SJCRH30 (cell line): Measurements from ENCODE around the gene NAPA. TPM values are rescaled to one million over a fixed set of nuclear protein-coding genes. Genes with fewer than 3 reads are reported as not detected.
A peak's percentile ranks its signal among the peaks of the same experiment; 100 is the strongest.

Source experiments
- DNase-seq, 2 experiments: peaks; one replicate each; pipeline ENCODE4 v3.0.0-alpha.2; 2015 to 2020
- H3K27ac ChIP-seq: fragments of 250-450 bp; sonication (Bioruptor Pico); 2 replicates; pipeline ENCODE4 v1.5.1; 2020; ENCODE audit warnings: mild to moderate bottlenecking, moderate library complexity
- H3K27me3 ChIP-seq: fragments of 250-450 bp; sonication (Bioruptor Pico); 2 replicates; pipeline ENCODE4 v1.5.1; 2020; ENCODE audit warnings: mild to moderate bottlenecking, moderate library complexity
- H3K36me3 ChIP-seq: fragments of 250-450 bp; sonication (Bioruptor Pico); 2 replicates; pipeline ENCODE4 v1.5.1; 2020; ENCODE audit warnings: mild to moderate bottlenecking, moderate library complexity
- H3K4me1 ChIP-seq: fragments of 250-450 bp; sonication (Bioruptor Pico); 2 replicates; pipeline ENCODE4 v1.5.1; 2020; ENCODE audit warnings: mild to moderate bottlenecking, moderate library complexity
- H3K4me3 ChIP-seq: fragments of 250-450 bp; sonication (Bioruptor Pico); 2 replicates; pipeline ENCODE4 v1.5.1; 2020; ENCODE audit warnings: mild to moderate bottlenecking, moderate library complexity
- H3K9me3 ChIP-seq: fragments of 250-450 bp; sonication (Bioruptor Pico); replicated peaks from 2 replicates; pipeline ENCODE4 v1.5.1; 2020; ENCODE audit warnings: mild to moderate bottlenecking, moderate library complexity
- total RNA-seq: library from RNA; depleted of rRNA; stranded (reverse); fragments of >200 nt; shearing (Covaris generic); gene quantifications from 2 replicates; pipeline ENCODE4 v1.2.3, GENCODE V29; 2014; rRNA removed

NAPA gene
- 71.5 and 77.0 TPM in 2 replicates for total RNA-seq

DNA sequence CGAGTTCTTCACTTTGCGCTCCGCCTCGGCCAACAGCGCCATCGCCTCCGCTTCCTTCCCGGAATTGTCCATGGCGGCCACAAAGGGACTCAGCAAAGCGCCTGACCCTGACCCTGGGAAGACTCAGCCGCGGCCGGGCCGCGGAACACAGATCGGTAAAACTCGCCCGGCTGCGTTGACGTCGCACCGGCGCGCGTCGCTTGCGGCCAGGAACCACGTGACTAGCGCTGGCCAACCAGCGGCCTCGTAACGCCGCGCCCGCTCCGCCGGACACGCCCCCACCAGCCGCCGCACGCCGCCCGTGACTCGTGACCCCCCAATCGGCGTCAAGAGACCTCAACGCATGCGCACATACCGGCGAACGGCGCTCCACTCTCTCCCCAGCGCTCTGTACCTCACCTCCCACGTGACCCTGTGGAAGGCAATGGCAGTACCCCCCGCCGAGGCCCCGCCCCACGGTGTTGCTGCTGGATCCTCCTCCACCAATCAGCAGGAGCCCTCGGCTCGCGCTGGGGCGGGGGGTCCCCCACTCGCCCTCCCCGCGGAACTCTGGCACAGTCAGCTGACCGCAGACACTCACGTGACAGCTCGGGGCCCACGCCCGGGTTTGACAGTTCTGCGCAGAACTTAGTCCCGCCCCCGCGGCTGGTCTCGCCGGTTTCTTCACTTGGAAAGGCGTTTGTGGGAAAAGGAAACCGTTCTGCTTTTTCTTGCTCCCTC is at the start of gene NAPA:
Gene NAPA (minus strand): TSS at position 195 of the 720 bp plus-strand sequence. CDS start 123 bp downstream, at position 72.
- DNase-seq = peak; percentile 100
- Histone ChIP-seq H3K9me3 (no peaks in the 10 kb centered on the region), H3K27me3 (no peaks in the 10 kb centered on the region), H3K27ac (peak within 1 kb of the TSS; percentile 40), H3K36me3 (no peaks in the 10 kb centered on the region), H3K4me1 (peaks cover 44% of the 10 kb centered on the region), H3K4me3 (peak within 1 kb of the TSS; percentile 79)

DNA sequence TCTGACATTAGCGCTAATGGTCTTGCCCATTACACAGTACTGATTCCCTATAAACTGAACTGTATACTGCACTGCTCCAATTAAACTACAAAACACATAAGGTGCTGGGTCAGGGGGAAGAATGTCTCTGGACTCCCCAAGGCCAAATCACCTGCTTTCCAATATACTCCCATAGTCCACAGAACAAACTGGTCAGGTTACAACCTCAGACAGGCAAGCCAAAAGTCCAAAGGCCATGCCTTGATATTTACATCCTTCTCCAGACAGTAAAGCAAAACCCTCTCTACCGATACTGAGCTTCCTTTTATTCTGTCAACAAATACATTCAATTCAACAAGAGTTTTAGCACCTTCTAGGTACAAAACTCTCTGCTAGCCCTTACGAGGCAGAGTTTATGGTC is 49.2 kb upstream of the NAPA start:
- Histone ChIP-seq H3K4me3 (no peak overlapping the region), H3K9me3 (no peaks in the 10 kb centered on the region), H3K27ac (no peak overlapping the region), H3K4me1 (no peaks in the 10 kb centered on the region), H3K27me3 (no peaks in the 10 kb centered on the region), H3K36me3 (no peaks in the 10 kb centered on the region)
- no peak for DNase-seq

DNA sequence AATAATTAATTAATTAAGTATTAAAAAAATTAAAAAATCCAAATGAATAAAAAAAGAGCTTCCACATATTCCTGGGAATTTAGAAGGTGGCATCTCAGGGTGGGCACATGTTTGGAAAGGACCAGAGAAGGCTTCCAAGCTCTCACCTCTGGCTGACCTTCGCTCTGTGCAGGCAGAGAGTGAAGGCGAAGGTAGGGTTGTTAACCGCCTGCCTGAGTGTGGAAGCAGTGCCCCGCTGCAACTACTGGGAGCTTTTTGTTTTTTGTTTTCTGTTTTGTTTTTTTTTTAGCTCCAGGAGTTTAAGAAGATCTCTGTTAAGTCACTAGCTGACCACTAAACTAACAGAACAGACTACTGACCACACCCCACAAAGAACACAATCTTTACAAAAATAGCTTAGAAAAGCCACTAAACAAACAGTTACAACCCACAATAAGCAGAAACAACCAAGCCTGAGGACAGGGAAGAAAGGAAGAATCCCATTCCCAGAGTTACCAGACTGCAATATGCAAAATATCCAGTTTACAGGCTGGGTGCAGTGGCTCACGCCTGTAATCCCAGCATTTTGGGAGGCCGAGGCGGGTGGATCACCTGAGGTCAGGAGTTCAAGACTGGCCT is 46.7 kb upstream of the NAPA start:
- Histone ChIP-seq H3K36me3 (no peaks in the 10 kb centered on the region), H3K27me3 (no peaks in the 10 kb centered on the region), H3K4me3 (no peak overlapping the region), H3K27ac (no peak overlapping the region), H3K4me1 (no peaks in the 10 kb centered on the region), H3K9me3 (no peaks in the 10 kb centered on the region)
- DNase-seq = no peak

DNA sequence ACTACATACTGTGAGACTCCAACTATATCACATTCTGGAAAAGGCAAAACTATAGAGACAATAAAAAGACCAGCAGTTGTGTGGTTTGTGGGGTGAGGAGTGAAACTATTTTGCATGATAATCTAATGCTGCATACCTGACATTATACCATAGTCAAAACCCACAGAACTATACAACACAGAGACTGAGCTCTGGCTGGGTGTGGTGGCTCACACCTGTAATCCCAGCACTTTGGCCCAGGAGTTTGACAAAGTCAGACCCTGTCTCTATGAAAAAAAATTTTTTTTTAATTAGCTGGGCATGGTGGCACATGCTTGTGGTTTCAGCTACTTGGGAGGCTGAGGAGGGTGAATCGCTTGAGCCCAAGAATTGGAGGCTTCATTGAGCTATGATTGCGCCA is 46.1 kb upstream of the NAPA start:
- Histone ChIP-seq H3K4me3 (no peak overlapping the region), H3K4me1 (no peaks in the 10 kb centered on the region), H3K36me3 (no peaks in the 10 kb centered on the region), H3K27ac (no peak overlapping the region), H3K27me3 (no peaks in the 10 kb centered on the region), H3K9me3 (no peaks in the 10 kb centered on the region)
- no peak for DNase-seq

DNA sequence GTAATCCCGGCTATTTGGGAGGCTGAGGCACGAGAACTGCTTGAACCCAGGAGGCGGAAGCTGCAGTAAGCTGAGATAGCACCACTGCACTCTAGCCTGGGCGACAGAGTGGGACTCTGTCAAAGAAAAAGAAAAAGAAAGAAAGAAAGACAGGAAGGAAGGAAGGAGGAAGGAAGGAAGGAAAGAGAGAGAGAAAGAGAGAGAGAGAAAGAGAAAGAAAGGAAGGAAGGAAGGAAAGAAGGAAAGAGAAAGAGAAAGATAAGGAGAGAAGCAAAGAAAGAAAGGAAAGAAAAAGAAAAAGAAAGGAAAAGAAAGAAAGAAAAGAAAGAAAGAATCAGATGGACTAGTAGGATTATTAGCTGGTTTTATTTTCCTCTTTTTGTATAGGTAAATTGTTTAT is 35.3 kb upstream of the NAPA start:
- H3K36me3 ChIP-seq = no peaks in the 10 kb centered on the region
- no peak overlapping the region for H3K27ac ChIP-seq
- no peak overlapping the region for H3K4me3 ChIP-seq
- no peaks in the 10 kb centered on the region for H3K9me3 ChIP-seq
- H3K27me3 ChIP-seq = peaks cover 5% of the 10 kb centered on the region
- DNase-seq = no peak
- no peaks in the 10 kb centered on the region for H3K4me1 ChIP-seq

DNA sequence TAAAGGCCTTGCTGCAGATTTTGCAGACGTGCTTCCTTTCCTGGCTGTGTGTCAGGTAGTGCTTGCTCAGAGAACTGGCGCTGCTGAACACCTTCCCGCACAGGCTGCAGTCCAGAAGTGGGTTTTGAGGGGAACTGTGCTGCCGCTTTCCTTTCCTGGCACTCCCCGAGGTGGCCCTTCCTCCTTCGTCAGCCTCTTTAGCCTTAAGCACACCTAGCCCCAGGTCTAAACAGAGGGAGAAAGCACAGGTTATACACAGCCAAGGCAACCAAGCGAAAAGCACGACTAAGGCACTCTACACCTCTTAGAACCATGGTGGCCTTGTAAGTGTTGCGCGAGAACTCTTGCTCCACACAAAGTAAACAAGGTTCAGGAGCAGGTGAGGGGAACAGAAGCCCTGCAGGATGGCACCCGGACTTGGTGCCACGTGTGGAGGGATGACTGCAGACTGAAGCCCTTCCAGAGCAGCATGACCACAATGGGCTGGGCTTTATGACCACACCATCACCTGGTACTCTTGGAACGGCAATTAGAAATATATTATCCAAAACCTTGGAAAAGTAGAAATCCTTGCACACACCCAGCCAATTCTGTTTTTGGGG is 34.5 kb upstream of the NAPA start:
- H3K4me1 ChIP-seq = no peaks in the 10 kb centered on the region
- H3K9me3 ChIP-seq = no peaks in the 10 kb centered on the region
- DNase-seq = no peak
- H3K36me3 ChIP-seq = no peaks in the 10 kb centered on the region
- peaks cover 5% of the 10 kb centered on the region for H3K27me3 ChIP-seq
- H3K27ac ChIP-seq = no peak overlapping the region
- no peak overlapping the region for H3K4me3 ChIP-seq

DNA sequence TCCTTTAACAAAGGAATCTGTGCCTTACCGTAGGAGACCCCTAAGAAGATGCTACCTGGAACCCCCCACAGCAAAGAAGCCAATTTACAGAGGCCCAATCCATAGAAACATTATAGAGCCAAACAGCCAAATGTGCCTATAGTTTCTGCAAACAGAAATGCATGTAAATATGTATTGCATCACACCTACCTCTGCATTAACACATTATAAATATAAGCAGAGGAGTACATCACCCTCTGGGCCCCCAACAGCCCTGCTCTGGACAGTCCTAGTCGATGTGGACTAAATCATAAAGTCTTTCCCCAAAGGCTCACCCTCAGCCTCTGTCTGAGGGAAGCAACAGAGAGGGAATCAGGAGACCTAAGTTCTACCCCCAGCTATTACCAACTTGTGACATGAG is 32.3 kb upstream of the NAPA start:
- H3K27me3 ChIP-seq = peaks cover 5% of the 10 kb centered on the region
- no peak overlapping the region for H3K4me3 ChIP-seq
- H3K36me3 ChIP-seq = no peaks in the 10 kb centered on the region
- no peak overlapping the region for H3K27ac ChIP-seq
- no peak for DNase-seq
- no peaks in the 10 kb centered on the region for H3K9me3 ChIP-seq
- H3K4me1 ChIP-seq = no peaks in the 10 kb centered on the region

DNA sequence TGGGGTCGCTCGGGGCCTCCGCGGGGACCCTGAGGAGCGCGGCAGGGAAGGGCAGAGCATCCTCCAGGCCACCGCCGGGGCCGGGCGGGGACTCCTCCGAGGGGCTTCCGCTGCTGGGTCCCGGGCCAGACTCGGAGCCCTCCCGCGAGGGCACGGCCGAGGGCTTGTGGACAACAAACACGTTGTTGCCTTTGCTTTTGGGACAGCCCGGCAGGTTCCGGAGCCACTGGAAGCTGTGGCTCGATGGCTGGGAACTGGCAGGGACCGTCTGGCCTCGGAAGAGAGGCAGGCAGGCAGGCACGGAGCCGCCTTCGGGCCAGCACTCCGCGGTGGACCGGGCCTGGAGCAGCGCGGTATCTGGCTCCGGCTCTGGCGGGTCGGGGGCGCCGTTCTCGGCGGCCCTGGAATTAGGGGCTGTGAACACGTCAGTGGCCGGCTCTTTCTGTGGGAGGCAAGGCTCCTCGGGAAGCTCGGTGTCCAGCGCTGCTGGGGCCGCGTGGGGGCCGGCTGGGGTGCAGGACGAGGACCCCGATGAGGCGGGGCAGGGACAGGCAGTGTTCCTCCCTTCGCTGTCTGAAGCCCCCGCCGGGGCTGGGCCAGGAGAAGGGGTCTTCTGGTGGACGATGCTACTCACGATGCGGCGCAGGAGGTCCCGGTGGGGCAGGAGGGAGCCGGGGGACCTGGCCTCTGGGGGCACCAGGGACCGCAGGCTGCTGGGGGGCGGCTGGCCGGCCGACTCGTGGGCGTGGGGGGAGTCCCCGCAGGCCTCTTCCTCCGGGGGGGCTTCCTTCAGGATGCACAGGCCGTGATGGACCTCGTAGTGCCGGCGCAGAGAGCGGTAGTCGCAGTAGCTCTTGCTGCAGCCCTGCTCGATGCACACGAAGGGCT is 30.4 kb upstream of the NAPA start:
- Histone ChIP-seq H3K36me3 (no peaks in the 10 kb centered on the region), H3K9me3 (no peaks in the 10 kb centered on the region), H3K4me3 (no peak overlapping the region), H3K27ac (no peak overlapping the region), H3K4me1 (no peaks in the 10 kb centered on the region), H3K27me3 (peaks cover 12% of the 10 kb centered on the region)
- DNase-seq = no peak

DNA sequence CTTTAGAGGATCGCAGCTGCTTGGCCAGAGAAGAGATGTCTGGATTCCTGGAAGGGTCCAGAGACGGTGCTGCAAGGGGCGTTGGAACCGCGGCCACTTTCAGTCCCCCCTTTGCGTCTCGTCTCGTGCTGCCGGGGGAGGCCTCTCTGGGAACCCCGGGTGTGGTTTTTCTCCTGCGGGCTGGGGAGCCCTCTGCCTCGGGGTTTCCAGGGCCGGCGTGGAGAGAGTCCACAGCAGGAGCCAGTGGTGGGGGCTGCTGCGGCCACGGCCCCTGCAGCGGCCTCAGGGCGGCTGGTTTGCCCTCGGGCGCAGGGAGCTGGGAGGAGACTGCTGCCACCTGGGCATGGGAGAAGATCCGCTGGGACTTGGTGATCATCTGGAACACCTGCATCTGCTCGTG is 29.6 kb upstream of the NAPA start:
- H3K27ac ChIP-seq = no peak overlapping the region
- H3K4me1 ChIP-seq = no peaks in the 10 kb centered on the region
- no peaks in the 10 kb centered on the region for H3K36me3 ChIP-seq
- peaks cover 18% of the 10 kb centered on the region for H3K27me3 ChIP-seq
- H3K9me3 ChIP-seq = no peaks in the 10 kb centered on the region
- no peak for DNase-seq
- H3K4me3 ChIP-seq = no peak overlapping the region

DNA sequence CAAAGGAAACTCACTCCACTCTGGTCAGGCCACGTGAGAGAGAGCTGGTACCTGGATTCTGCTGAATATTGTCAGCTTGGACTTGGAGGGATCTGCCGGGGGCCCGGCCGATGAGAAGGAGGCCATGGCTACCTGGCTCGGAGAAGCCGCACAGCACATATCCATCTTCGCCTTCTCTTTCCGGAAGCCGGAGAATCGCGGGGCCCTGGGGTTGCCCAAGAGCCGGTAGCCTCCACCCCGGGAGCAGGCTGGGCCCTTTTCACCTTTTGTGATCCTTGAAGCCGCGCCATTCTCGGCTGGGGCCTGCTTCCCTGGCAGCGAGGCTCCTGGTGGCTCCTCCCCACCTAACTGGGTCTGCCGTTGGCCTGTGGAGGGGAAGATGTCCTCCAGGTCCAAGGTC is 29.2 kb upstream of the NAPA start:
- Histone ChIP-seq H3K27ac (no peak overlapping the region), H3K9me3 (no peaks in the 10 kb centered on the region), H3K36me3 (no peaks in the 10 kb centered on the region), H3K27me3 (peaks cover 18% of the 10 kb centered on the region), H3K4me1 (no peaks in the 10 kb centered on the region), H3K4me3 (no peak overlapping the region)
- no peak for DNase-seq

DNA sequence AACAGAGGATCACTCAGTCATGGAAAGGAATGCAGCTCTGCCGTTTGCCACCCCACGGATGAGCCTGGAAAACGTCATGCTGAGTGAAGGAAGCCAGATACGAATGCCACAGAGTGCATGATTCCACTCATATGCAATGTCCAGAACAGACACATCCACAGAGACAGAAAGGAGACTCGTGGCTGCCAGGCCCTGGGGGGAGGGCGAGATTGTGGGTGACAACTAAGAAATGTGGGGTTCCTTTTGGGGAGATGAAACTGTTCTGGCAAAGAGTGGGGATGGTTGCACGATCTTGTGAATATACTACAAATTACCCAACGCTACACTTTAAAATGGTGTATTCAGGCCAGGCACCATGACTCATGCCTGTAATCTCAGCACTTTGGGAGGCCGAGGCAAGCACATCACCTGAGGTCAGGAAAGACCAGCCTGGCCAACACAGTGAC is 27.2 kb upstream of the NAPA start:
- H3K27ac ChIP-seq = no peak overlapping the region
- DNase-seq = no peak

DNA sequence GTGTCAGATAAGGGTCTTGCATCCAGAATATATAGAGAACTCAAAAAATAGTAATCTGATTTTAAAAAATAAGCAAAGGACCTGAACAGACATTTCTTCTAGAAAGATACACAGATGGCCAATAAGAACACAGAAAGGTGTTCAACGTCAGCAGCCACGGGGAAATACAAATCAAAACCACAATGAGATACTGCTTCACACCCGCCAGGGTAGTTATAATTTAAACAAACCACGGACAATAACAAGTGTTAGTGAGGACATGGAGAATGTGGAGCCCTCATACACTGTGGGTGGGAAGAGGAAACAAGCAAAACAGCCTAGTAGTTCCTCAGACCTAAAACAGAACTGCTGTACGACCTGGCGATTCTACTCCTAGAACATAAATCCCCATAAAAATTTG is 26.7 kb upstream of the NAPA start:
- H3K36me3 ChIP-seq = no peaks in the 10 kb centered on the region
- H3K27me3 ChIP-seq = 0 out of 2 replicates have a peak, but pooled peaks cover 21% of the 10 kb centered on the region
- H3K27ac ChIP-seq = no peak overlapping the region
- no peaks in the 10 kb centered on the region for H3K9me3 ChIP-seq
- H3K4me1 ChIP-seq = no peaks in the 10 kb centered on the region
- DNase-seq = no peak
- H3K4me3 ChIP-seq = no peak overlapping the region

More for the DNA sequence above, 27.2 kb upstream of the NAPA start:
- no peaks in the 10 kb centered on the region for H3K4me1 ChIP-seq
- no peak overlapping the region for H3K4me3 ChIP-seq
- H3K27me3 ChIP-seq = peaks cover 16% of the 10 kb centered on the region; the same call in 1 of the 2 replicates
- no peaks in the 10 kb centered on the region for H3K9me3 ChIP-seq
- no peaks in the 10 kb centered on the region for H3K36me3 ChIP-seq

DNA sequence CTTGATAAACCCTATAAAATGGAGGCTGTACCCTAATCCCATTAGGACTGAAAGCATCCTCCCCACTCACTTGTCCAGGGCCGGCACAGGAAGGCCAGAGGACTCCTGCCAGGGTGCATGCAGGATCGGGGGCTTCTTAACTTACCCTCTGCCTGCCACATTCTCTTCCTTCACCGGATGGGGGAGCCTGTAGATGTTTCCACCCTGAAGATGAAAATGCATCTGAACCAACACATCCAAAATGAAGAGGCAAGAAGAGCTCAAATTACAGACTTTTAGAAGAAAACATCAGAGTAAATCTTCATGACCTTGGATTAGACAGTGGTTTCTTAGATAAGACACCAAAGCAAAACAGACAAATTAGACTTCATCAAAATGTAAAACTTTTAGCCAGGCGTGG is 25.9 kb upstream of the NAPA start:
- peak in 1 of 2 experiments; percentile 23 for DNase-seq

DNA sequence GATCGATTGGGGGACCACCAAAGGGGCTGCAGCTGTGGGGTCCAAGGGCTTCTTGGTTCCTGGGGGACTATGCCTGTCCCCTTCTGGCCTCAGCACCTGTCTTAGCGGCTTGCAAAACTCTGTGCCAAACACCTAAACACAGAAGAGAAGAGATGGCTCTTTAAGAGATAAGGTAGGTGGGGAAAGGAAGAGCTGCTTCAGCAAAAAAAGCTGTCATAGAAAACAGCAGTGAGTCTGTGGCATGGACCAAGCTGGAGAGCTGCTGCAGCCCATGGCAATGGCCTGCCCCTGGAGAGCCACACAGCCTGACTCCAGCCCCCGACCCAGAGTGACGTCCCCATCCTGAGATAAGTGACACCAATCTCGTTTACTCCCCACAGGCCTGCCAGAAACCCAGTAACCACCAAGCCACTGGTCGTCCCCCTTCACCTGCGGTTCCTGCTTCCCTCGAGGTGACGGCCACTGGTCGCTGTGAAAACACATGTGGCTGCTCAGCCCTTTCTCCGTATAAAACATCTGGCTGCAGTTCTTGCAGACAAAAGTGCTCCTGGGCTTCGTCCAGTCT is 25.0 kb upstream of the NAPA start:
- Histone ChIP-seq H3K36me3 (no peaks in the 10 kb centered on the region), H3K27ac (no peak overlapping the region), H3K9me3 (no peaks in the 10 kb centered on the region), H3K4me3 (no peak overlapping the region), H3K4me1 (no peaks in the 10 kb centered on the region), H3K27me3 (peaks cover 25% of the 10 kb centered on the region; the same call in 1 of the 2 replicates)
- DNase-seq = no peak

More for the DNA sequence above, 25.9 kb upstream of the NAPA start:
- Histone ChIP-seq H3K4me1 (no peaks in the 10 kb centered on the region), H3K9me3 (no peaks in the 10 kb centered on the region), H3K27me3 (peaks cover 25% of the 10 kb centered on the region; the same call in 1 of the 2 replicates), H3K4me3 (no peak overlapping the region), H3K36me3 (no peaks in the 10 kb centered on the region), H3K27ac (no peak overlapping the region)
